AG04450 (cell line): Measurements from ENCODE around the gene C22orf42. TPM values are rescaled to one million over a fixed set of nuclear protein-coding genes. Genes with fewer than 3 reads are reported as not detected.

Experiments used
- CTCF ChIA-PET: fragments of 300-600, 350-600 bp; formaldehyde crosslinking; extraction: SDS; loops from one replicate; lab custom pipeline; 2022; ENCODE audit warnings: antibody characterized with exemption, inconsistent platforms; lab: Charles Lee
- POLR2A ChIA-PET: fragments of 350-600 bp; formaldehyde crosslinking; extraction: SDS; loops from one replicate; lab custom pipeline; 2021; ENCODE audit warnings: antibody characterized with exemption, inconsistent platforms; lab: Yijun Ruan, JAX
- DNase-seq: peaks from one replicate; pipeline ENCODE4 v3.0.0-alpha.2; 2011; ENCODE audit warnings: low read depth, low spot score
- H3K27ac ChIP-seq: one replicate; pipeline ENCODE4 v1.5.1; 2012; ENCODE audit warnings: low read depth, low read length, control low read depth
- H3K27me3 ChIP-seq: one replicate; pipeline ENCODE4 v1.6.0; 2012; ENCODE audit warnings: low read length; ENCODE audit not compliant: control insufficient read depth, insufficient read depth
- H3K4me3 ChIP-seq: 2 replicates; pipeline ENCODE4 v1.5.1; 2011; ENCODE audit warnings: mild to moderate bottlenecking, low read depth, low read length, control low read depth
- H3K9me3 ChIP-seq: 2 replicates; pipeline ENCODE4 v1.5.1; 2012; ENCODE audit warnings: low read length; ENCODE audit not compliant: control insufficient read depth, insufficient read depth
- polyA plus RNA-seq: library from polyadenylated mRNA; depleted of rRNA; stranded (reverse); fragments of >200 nt; gene quantifications from 2 replicates; pipeline ENCODE4 v1.2.3, GENCODE V29; 2011
- TF ChIP-seq, protein P1 (sequence below): IDR thresholded peaks from 2 replicates; pipeline ENCODE4 v1.5.1; 2011; ENCODE audit warnings: low read depth, low read length, control low read depth, inconsistent platforms

C22orf42 gene
- polyA plus RNA-seq, 1 experiment: not detected

DNA sequence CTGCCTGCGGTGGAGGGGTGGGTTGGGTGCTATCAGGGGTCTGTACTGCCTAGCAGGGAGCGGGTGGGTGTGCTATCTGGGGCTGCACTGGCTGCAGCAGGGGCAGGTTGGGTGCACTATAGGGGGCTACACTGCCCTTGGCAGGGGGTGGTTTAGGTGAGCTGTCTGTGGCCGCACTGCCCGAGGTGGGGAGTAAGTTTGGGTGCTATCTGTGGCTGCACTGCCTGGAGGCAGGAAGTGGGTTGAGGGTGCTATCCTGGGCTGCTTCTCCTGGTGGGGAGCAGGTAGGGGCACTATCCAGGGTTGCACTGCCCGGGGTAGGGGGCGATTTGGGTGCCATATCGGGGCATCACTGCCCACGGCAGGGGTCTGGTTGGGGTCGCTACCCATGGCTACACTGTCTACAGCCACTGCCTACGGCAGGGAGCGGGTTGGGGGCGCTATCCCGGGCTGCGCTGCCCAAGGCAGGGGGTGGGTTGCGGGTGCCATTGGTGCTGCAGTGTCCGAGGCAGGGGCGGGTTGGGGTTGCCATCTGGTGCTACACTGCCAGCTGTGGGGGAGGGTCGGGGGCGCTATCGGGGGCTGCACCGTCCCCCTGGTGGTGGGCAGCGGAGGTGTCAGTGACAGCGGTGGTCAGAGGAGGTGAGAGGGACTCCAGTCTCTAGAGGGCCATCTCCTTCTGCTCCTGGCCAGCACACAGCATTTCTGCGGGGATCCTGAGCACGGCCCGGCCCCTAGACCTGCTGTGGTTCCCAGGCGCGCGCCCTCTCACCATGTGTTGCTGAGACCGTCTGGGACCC lies 47.1 kb upstream of the C22orf42 start:
- no peak overlapping the region for H3K27ac ChIP-seq
- H3K4me3 ChIP-seq: no peak overlapping the region
- TF ChIP-seq, protein P1, sequence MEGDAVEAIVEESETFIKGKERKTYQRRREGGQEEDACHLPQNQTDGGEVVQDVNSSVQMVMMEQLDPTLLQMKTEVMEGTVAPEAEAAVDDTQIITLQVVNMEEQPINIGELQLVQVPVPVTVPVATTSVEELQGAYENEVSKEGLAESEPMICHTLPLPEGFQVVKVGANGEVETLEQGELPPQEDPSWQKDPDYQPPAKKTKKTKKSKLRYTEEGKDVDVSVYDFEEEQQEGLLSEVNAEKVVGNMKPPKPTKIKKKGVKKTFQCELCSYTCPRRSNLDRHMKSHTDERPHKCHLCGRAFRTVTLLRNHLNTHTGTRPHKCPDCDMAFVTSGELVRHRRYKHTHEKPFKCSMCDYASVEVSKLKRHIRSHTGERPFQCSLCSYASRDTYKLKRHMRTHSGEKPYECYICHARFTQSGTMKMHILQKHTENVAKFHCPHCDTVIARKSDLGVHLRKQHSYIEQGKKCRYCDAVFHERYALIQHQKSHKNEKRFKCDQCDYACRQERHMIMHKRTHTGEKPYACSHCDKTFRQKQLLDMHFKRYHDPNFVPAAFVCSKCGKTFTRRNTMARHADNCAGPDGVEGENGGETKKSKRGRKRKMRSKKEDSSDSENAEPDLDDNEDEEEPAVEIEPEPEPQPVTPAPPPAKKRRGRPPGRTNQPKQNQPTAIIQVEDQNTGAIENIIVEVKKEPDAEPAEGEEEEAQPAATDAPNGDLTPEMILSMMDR: no peak
- peaks cover 2% of the 10 kb centered on the region for H3K27me3 ChIP-seq
- H3K9me3 ChIP-seq: peaks cover 8% of the 10 kb centered on the region; the same call in 1 of the 2 replicates
- CTCF ChIA-PET: no interaction called here
- DNase-seq: no peak
- POLR2A ChIA-PET: no interaction called here

DNA sequence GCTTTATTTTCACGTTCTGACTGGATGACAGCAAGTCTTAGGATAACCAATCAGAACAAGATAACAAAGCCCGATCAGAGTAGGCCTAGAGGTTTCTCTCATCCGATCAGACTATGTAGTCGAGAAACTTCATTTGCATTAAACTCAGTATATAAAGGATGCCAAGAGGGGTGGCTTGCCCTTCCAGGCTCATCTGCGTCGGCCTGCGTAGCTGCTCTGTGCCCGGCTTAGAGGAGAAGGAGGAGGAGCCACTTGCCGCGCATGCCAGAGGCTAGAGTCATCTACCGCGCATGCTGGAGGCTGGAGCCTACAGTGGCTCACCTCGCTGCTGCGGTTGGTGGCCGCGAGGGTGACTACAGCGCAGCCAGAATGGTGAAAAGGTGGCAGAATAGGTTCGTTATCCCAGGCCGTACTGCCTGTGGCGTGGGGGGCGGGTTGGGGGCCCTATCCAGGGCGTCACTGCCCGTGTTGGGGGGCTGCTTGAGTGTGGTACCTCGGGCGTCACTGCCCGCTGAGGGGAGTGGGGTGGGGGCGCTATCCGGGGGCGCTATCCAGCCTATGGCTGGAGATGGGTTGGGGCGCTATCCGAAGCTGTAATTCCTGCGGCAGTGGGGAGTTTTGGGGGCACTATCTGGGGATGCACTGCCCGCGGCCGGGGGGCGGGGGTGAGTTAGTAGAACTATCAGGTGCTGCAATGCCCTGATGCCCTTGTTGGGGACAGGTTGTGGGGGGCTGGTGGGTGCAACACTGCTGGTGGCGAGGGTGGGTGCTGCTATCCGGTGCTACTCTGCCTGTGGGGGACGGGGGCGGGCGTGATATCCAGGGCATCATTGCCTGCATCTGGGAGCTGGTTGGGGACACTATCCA lies 46.0 kb upstream of the C22orf42 start, which contains the start of gene RFPL2:
RFPL2 (minus strand) TSS at position 218 of the 867 bp plus-strand sequence. CDS start 2,622 bp downstream, outside the sequence.
- POLR2A ChIA-PET: no interaction called here
- TF ChIP-seq, protein P1: no peak
- Histone ChIP-seq H3K27me3 (peaks cover 2% of the 10 kb centered on the region), H3K27ac (no peak within 1 kb of the TSS), H3K4me3 (no peak within 1 kb of the TSS), H3K9me3 (peaks cover 8% of the 10 kb centered on the region; the same call in 1 of the 2 replicates)
- no peak for DNase-seq
- CTCF ChIA-PET: no interaction called here

DNA sequence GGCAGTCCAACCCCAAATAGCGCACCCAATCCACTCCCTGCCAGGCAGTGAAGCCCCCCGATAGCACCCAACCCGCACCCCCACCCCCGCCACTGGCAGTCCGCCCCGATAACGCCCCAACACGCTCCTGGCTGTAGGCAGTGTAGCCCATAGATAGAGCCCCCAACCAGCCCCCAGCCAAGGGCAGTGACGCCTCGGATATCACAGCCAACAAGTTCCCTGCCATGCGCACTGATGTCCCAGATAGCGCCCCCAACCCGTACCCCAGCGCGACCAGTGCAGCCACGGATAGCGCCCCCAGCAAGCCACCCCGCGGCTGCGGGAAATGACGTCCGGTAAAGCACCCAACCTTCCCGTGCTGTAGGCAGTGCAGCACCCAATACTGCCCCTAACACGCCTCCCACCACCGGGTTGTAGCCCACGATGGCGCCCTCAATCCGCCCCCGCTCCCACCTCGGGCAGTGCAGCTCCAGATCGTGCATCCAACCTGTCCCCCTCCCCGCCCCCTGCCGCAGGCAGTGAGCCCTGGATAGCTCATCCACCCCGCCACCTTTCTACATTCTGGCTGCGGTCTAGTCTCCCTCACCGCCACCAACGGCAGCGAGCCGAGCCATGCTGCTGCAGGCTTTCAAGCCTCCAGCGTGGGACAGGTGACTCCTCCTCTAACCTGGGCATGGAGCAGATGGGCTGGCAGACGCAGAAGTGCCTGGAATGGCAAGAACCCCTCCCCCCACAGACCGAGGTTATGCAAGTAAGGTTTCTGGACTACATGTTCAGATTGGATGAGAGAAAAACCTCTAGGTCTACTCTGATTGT lies 45.1 kb upstream of the C22orf42 start:
- peaks cover 2% of the 10 kb centered on the region for H3K27me3 ChIP-seq
- ChIA-PET CTCF (no interaction called here), POLR2A (no interaction called here)
- TF ChIP-seq, protein P1: no peak
- DNase-seq: no peak
- H3K9me3 ChIP-seq: peaks cover 8% of the 10 kb centered on the region; the same call in 1 of the 2 replicates
- H3K4me3 ChIP-seq: no peak overlapping the region
- no peak overlapping the region for H3K27ac ChIP-seq

DNA sequence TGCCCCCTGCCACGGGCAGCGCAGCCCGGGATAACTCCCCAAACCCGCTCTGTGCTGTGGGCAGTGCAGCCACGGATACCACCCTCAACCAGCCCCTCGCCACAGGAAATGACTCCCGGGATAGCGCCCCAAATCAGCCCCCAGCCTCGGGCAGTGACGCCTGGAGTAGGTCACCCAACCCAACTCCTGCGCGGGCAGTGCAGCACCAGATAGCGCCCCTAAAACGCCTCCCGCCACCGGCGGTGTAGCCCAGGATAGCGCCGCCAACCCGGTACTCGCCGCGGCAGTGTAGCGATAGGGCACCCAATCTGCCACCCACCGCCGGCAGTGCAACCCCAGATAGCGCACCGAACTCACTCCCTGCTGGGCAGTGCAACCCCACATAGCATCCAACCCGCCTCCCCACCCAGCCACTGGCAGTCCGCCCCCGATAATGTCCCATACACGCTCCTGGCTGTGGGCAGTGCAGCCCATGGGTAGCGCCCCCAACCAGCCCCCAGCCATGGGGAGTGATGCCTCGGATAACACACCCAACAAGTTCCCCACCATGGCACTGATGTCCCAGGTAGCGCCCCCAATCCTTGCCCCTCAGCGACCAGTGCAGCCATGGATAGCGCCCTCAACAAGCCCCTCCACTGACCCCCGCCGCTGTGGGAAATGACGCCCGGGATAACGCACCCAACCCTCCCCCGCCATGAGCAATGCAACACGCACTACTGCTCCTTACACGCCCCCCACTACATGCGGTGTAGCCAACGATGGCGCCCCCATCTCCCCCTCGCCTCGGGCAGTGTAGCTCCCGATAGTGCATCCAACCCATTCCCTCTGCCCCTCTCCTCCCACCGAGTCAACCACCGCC lies 44.3 kb upstream of the C22orf42 start:
- POLR2A ChIA-PET: no interaction called here
- H3K4me3 ChIP-seq: no peak overlapping the region
- H3K27me3 ChIP-seq: peaks cover 1% of the 10 kb centered on the region

More for the DNA sequence above, 44.3 kb upstream of the C22orf42 start:
- DNase-seq: no peak
- peaks cover 8% of the 10 kb centered on the region; the same call in 1 of the 2 replicates for H3K9me3 ChIP-seq
- H3K27ac ChIP-seq: no peak overlapping the region
- TF ChIP-seq, protein P1: no peak
- CTCF ChIA-PET: interaction anchor here (0.8 kb wide), 1 partner anchor 8 kb away, joined by 3 read pairs; no protein-coding TSS in a partner anchor
